ENCODE measurements around the gene STYK1. TPM values are rescaled to one million over a fixed set of nuclear protein-coding genes. Genes with fewer than 3 reads are reported as not detected.

The STYK1 gene
- total RNA-seq, 1 donor from 2014 or later, result 11.4 TPM

- H3K9me3 Mint-ChIP-seq (ENCODE audit: unreplicated experiment), result no peaks in the 10 kb centered on the region
- peaks cover 7% of the 10 kb centered on the region for H3K36me3 Mint-ChIP-seq (ENCODE audit: low read depth, unreplicated experiment)
- H3K27ac Mint-ChIP-seq (ENCODE audit: unreplicated experiment), result no peak overlapping the region
- H3K4me3 Mint-ChIP-seq (ENCODE audit: unreplicated experiment), result no peak overlapping the region
- no peak for DNase-seq (ENCODE audit: low spot score)
- H3K4me1 Mint-ChIP-seq (ENCODE audit: unreplicated experiment), result no peaks in the 10 kb centered on the region
- TF ChIP-seq CTCF (IDR thresholded peaks at IDR 0.05; ENCODE audit: unreplicated experiment), result no peak
- H3K27me3 Mint-ChIP-seq (ENCODE audit: unreplicated experiment), result no peaks in the 10 kb centered on the region
These were observed 17.1 kb upstream of the STYK1 start for GRCh38 chr12:10690906-10691305.

GRCh38 chr12:10689146-10689545 lies 15.3 kb upstream of the STYK1 start:
- H3K4me3 Mint-ChIP-seq (ENCODE audit: unreplicated experiment), result no peak overlapping the region
- H3K36me3 Mint-ChIP-seq (ENCODE audit: low read depth, unreplicated experiment), result peaks cover 7% of the 10 kb centered on the region
- no peaks in the 10 kb centered on the region for H3K4me1 Mint-ChIP-seq (ENCODE audit: unreplicated experiment)
- DNase-seq (ENCODE audit: low spot score), result no peak
- no peaks in the 10 kb centered on the region for H3K9me3 Mint-ChIP-seq (ENCODE audit: unreplicated experiment)
- H3K27me3 Mint-ChIP-seq (ENCODE audit: unreplicated experiment), result no peaks in the 10 kb centered on the region
- H3K27ac Mint-ChIP-seq (ENCODE audit: unreplicated experiment), result no peak overlapping the region
- TF ChIP-seq CTCF (IDR thresholded peaks at IDR 0.05; ENCODE audit: unreplicated experiment), result no peak

- Mint-ChIP-seq H3K27me3 (ENCODE audit: unreplicated experiment) (no peaks in the 10 kb centered on the region), H3K4me3 (ENCODE audit: unreplicated experiment) (no peak overlapping the region), H3K4me1 (ENCODE audit: unreplicated experiment) (no peaks in the 10 kb centered on the region), H3K9me3 (ENCODE audit: unreplicated experiment) (no peaks in the 10 kb centered on the region), H3K36me3 (ENCODE audit: low read depth, unreplicated experiment) (peaks cover 7% of the 10 kb centered on the region), H3K27ac (ENCODE audit: unreplicated experiment) (no peak overlapping the region)
- no peak for TF ChIP-seq CTCF (IDR thresholded peaks at IDR 0.05; ENCODE audit: unreplicated experiment)
- DNase-seq (ENCODE audit: low spot score), result no peak
These were observed 14.2 kb upstream of the STYK1 start for GRCh38 chr12:10688042-10688441.

- Mint-ChIP-seq H3K9me3 (ENCODE audit: unreplicated experiment) (no peaks in the 10 kb centered on the region), H3K4me1 (ENCODE audit: unreplicated experiment) (peaks cover 35% of the 10 kb centered on the region), H3K36me3 (ENCODE audit: low read depth, unreplicated experiment) (peaks cover 13% of the 10 kb centered on the region), H3K4me3 (ENCODE audit: unreplicated experiment) (peak overlapping the region; percentile 89), H3K27me3 (ENCODE audit: unreplicated experiment) (no peaks in the 10 kb centered on the region), H3K27ac (ENCODE audit: unreplicated experiment) (peak overlapping the region; percentile 22)
- no peak for DNase-seq (ENCODE audit: low spot score)
- TF ChIP-seq CTCF (IDR thresholded peaks at IDR 0.05; ENCODE audit: unreplicated experiment), result no peak
These were observed 1.5 kb downstream of the STYK1 start for GRCh38 chr12:10672231-10672868.

GRCh38 chr12:10669533-10669932 lies 4.3 kb downstream of the STYK1 start:
- Mint-ChIP-seq H3K36me3 (ENCODE audit: low read depth, unreplicated experiment) (peaks cover 13% of the 10 kb centered on the region), H3K27me3 (ENCODE audit: unreplicated experiment) (peaks cover 2% of the 10 kb centered on the region), H3K4me1 (ENCODE audit: unreplicated experiment) (peaks cover 32% of the 10 kb centered on the region), H3K27ac (ENCODE audit: unreplicated experiment) (no peak overlapping the region), H3K9me3 (ENCODE audit: unreplicated experiment) (no peaks in the 10 kb centered on the region), H3K4me3 (ENCODE audit: unreplicated experiment) (no peak overlapping the region)
- no peak for DNase-seq (ENCODE audit: low spot score)
- TF ChIP-seq CTCF (IDR thresholded peaks at IDR 0.05; ENCODE audit: unreplicated experiment), result no peak

All from endothelial cell (in vitro differentiated cells).